ENCODE measurements around the gene GPC6.
"Not testable (repeated sequence)": the region's sequence is repeated elsewhere in the genome, so short reads cannot be mapped to it uniquely, and the experiment has no call there.

Gene GPC6

GRCh38 chr13:94280845-94281244 lies 1054.2 kb downstream of the GPC6 start:
- no peak for DNase-seq

GRCh38 chr13:94286581-94286980 lies 1060.0 kb downstream of the GPC6 start:
- no peak for DNase-seq

DNA sequence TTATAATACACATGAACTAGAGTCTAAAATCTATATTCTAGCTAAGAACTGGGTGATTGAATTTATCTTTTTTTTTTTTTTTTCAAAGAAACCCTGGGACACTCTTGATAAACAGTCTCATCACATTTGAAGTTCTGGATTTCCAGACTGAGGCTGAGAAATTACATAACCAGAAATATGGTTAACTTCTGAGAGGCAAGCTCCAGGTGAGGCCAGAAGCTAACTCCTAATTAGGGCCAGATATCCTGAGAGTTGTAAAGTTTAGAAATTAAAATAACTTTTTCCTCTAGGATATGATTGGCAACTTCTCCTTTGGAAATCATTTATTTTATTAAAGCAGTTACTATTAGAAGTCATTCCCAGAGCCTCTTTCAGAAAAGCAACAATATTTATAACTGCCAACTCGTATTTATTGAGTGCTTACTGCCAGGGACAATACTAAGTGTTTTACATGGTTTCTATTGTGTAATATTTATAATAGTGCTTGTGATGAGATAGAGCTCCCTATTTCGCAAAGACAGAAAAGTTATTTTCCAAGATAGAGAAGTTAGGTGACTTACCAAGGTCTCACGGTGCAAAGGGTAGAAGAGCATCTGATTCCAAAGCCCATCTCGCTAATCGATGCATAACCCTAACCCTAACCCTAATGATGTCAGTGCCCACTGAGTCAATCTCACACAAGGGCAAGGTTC lies 1065.2 kb downstream of the GPC6 start:
- DNase-seq, result no peak

- DNase-seq, result no peak
These were observed 1065.7 kb downstream of the GPC6 start for GRCh38 chr13:94292323-94292640.

DNA sequence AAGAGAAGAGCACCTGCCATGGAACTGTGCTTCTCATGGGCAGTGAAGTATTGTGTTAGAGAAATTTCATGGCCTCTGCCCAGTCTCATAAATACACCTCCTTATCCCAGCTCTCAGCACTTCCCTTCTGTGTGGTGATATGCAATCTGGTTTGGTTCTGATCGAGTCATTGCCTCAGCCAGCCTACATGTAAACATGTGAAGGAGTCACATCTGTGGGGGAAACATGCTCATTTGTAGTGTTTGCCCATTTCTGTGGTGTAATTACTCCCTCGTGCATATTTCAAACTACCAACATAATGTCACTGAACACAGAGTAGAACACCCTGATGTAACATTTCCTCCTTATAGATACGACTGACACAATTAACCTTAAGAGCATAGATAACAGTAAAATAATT lies 1069.9 kb downstream of the GPC6 start:
- DNase-seq, result no peak

- no peak for DNase-seq
These were observed 1071.7 kb downstream of the GPC6 start for GRCh38 chr13:94298346-94298745.

DNA sequence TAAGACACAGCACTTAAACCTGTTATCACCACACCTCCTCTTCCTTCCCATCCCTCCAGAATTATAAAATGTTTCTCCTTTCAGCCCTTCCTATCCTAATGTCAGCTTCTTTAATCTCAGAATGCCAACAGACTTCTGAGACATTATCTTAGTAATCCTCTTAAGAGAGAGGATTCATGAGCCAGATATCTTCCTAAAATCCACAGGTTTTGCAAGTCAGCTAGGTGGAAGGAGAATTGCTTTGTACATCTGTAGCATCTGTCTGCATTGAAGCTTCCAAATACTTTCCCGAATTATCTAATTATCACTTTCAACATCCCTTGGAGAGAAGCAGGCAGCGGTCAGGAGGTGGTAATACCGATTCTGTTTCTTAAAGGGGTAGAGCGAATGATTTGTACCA lies 1073.8 kb downstream of the GPC6 start:
- DNase-seq, result no peak

DNA sequence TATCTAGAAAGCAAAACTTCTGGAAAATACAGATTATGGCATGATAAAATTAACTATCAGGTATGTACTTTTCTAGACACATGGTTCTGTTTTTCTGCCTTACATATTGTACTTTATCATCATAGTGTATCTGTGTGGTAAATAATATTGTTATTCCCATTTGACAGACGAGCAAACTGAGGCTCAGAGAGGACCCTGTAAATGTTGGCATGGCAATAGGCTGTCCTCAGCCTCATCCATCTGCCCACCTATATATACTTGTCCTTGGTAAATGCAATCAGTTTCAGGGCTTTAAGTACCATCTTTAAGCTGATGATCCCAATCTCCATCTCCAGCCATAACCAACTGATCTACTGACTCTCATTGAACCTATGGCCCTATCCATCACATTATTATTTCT lies 1074.9 kb downstream of the GPC6 start:
- DNase-seq, result no peak

GRCh38 chr13:94302847-94303565 lies 1076.4 kb downstream of the GPC6 start:
- not testable (repeated sequence) for DNase-seq

DNA sequence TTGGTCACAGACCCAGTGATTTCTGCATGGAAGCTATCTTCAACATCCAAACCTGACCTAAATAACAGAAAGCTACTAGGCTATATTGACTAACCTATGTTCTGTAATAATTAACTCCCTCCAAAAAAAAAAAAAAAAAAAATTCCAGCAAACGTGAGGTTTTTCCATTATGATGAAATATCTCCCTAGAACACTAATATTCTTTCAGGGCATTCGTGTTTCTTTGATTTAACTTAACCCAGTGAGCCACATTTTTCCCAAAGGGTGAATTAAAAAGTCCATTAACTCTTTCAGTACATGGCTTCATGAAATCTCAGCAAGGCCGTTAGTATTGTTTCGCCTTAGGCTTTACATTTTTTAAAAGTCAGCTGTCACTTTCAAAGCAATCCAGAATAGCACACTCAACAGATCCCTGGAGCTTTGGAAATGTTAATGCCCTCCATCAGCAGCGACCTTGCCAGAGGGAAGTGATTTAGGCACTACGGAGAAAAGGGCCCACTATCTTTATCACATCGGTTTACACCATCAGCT lies 1077.1 kb downstream of the GPC6 start:
- no peak for DNase-seq

DNA sequence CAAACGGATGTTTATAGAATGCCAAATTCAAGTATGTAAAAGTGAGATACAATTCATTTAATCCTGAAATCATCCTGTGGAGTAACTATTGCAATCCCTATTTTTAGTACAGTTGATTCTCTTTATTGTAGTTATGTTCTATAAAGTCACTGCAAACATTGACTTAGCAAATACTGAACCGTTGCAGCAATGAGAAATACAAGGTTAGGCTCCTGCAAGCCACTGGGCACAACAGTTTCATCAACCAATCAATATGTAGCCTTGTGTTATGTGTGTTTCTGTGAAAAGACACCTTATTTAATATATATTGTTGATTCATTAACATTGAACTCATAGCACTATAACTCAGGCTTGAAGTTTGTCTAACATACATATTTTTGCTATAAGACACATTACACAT lies 1078.4 kb downstream of the GPC6 start:
- no peak for DNase-seq

- no peak for DNase-seq
These were observed 1078.9 kb downstream of the GPC6 start for GRCh38 chr13:94305463-94305862.

DNA sequence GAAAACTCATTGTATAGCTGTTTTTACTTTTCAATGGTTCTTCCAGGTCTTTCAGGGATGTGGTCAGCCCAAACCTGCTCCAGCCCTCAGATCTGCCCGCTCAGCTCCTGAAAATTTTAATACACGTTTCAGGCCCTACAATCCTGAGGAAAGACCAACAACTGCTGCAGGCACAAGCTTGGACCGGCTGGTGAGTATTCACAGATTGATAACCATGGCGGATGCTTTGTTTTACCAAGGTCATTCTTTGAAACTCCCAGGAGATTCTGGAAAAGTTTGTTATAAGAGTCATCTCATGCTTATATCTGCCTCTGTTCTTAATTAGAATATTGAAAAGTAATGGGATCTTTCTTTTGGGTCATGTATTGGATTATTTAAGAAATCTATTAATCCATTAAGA lies 1079.3 kb downstream of the GPC6 start:
- DNase-seq, result no peak

- no peak for DNase-seq
These were observed 1082.2 kb downstream of the GPC6 start for GRCh38 chr13:94308832-94309231.

- DNase-seq, result no peak
These were observed 1083.0 kb downstream of the GPC6 start for GRCh38 chr13:94309576-94309975.

DNA sequence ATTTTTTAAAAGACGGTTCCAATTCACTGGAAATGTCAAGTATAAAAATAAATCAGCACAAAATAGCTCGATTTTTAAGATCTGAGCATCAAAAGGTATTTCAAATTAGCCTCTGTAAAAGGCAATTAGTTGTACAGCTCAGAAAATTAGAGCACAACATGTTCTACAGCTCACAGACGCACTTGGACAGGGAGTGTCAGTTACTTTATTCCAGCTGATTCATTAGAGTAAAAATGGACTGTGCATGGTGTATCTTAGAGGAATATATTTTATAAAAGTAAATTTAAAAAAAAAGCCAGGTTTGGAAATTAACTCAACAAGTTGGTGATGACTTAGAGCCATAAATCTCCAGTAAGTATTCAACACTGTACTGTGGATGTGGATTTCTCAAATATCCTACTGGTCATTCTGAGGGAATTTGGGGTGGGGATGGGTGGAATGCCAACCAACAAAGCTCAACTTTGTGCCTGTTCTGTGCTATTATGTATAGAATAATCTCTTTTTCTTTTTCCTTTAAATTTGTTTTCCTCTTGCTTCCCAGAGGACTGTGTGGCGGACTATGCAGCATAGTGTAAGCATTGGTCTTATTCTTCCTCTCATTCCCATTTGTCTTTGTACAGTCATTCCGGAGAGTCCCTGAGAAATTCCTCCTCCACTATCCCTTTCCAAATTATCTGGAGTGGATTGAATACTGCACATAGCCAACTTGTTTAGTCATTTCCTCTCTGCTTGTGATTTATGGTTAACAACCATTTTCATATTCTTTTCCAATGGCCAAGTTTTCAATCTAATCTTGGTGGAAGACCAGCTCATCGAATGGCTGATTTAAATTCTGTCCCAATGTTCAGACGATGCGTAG lies 1083.6 kb downstream of the GPC6 start:
- DNase-seq, result no peak

DNA sequence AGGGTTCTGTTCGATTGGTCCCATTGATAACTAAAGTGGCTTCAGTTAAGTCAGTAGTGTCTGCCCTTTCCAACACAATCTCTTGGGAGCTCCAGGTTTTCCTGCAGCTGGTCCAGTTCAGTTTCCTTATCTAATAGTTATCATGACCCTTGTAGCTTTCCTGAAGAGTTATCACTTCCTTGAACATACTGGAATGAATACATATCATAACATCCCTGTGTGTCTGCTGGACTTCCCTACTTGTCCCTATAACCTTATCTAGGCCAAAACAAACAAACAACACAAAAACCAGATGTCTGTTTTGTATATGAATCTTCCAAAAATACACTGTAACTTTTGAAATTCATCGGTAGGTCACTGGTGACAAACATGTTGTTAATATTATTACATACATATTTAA lies 1085.3 kb downstream of the GPC6 start:
- DNase-seq, result no peak

GRCh38 chr13:94312511-94313216 lies 1086.1 kb downstream of the GPC6 start:
- no peak for DNase-seq

GRCh38 chr13:94313321-94313910 lies 1086.8 kb downstream of the GPC6 start:
- no peak for DNase-seq

GRCh38 chr13:94313926-94314325 lies 1087.3 kb downstream of the GPC6 start:
- no peak for DNase-seq

DNA sequence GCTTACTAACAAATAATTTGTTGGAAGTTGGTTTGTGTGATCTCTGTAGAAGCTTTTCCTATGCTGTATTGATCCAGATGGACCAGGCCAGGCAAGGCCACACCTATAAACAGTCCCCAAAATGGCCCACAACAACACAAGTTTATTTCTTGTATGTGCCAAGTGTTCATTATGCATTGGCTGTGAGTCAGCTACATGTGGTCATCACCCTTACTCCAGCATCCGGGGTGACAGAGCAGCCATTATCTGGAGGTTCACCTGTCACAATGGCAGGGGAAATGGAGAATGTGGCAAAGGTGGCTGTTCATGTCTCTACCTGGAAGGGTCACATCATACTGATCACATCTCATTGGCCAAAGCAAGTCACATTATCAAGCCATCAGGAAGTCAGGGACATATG lies 1088.6 kb downstream of the GPC6 start:
- DNase-seq, result no peak

DNA sequence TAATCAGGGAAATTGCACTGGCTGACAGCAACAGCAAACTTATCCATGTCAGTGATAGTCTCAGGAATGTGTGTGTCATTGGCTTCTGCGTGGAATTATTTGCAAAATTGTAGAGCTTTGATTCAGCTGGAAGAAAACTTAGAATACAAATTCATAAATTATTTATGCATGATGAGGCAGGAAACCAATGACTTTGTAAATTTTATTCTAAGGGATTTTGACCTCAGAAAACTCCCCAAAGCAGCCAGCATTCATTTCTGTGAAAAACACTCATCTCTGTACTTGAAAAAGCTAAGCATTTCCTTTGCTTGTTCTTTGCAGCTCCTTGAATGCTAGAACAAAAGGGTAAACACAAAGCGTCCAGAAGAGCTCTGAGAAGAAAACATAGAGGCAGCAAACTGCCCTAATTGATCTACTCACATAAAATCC lies 1090.5 kb downstream of the GPC6 start:
- no peak for DNase-seq

- no peak for DNase-seq
These were observed 1091.8 kb downstream of the GPC6 start for GRCh38 chr13:94318418-94318817.
